GM06990 (cell line): ENCODE results near the gene NEDD4L.

ENCODE experiments used
- DNase-seq: peaks from one replicate; pipeline ENCODE4 v3.0.0-alpha.2; 2011; ENCODE audit not compliant: insufficient read length; ENCODE audit errors: extremely low read depth
- H3K27me3 ChIP-seq: replicated peaks from 2 replicates; pipeline ENCODE4 v1.6.0; 2011; ENCODE audit warnings: low read length; ENCODE audit not compliant: control insufficient read depth, insufficient read depth
- H3K36me3 ChIP-seq: 2 replicates; pipeline ENCODE4 v1.5.1; 2011; ENCODE audit warnings: low read length; ENCODE audit not compliant: control insufficient read depth, insufficient read depth
- H3K4me3 ChIP-seq: replicated peaks from 2 replicates; pipeline ENCODE4 v1.5.1; 2011; ENCODE audit warnings: low read depth, mild to moderate bottlenecking, control low read depth, low read length
- TF ChIP-seq, protein P1 (sequence below): IDR thresholded peaks from 2 replicates; pipeline ENCODE4 v1.5.1; 2011; ENCODE audit warnings: low read length, control low read depth, mild to moderate bottlenecking, inconsistent platforms; ENCODE audit not compliant: insufficient read depth, poor library complexity, severe bottlenecking

Gene NEDD4L

GRCh38 chr18:58181988-58182387, 138.0 kb downstream of the NEDD4L start:
- Histone ChIP-seq H3K36me3 (no peaks in the 10 kb centered on the region), H3K27me3 (no peaks in the 10 kb centered on the region), H3K4me3 (no peak overlapping the region)
- TF ChIP-seq, protein P1, sequence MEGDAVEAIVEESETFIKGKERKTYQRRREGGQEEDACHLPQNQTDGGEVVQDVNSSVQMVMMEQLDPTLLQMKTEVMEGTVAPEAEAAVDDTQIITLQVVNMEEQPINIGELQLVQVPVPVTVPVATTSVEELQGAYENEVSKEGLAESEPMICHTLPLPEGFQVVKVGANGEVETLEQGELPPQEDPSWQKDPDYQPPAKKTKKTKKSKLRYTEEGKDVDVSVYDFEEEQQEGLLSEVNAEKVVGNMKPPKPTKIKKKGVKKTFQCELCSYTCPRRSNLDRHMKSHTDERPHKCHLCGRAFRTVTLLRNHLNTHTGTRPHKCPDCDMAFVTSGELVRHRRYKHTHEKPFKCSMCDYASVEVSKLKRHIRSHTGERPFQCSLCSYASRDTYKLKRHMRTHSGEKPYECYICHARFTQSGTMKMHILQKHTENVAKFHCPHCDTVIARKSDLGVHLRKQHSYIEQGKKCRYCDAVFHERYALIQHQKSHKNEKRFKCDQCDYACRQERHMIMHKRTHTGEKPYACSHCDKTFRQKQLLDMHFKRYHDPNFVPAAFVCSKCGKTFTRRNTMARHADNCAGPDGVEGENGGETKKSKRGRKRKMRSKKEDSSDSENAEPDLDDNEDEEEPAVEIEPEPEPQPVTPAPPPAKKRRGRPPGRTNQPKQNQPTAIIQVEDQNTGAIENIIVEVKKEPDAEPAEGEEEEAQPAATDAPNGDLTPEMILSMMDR = no peak
- no peak for DNase-seq

GRCh38 chr18:58183226-58183625, 139.2 kb downstream of the NEDD4L start:
- no peak for DNase-seq
- TF ChIP-seq, protein P1 = no peak
- H3K27me3 ChIP-seq = no peaks in the 10 kb centered on the region

GRCh38 chr18:58186258-58186948, 142.4 kb downstream of the NEDD4L start:
- DNase-seq = no peak

More at GRCh38 chr18:58183226-58183625, 139.2 kb downstream of the NEDD4L start:
- no peaks in the 10 kb centered on the region for H3K36me3 ChIP-seq
- H3K4me3 ChIP-seq = no peak overlapping the region

DNA sequence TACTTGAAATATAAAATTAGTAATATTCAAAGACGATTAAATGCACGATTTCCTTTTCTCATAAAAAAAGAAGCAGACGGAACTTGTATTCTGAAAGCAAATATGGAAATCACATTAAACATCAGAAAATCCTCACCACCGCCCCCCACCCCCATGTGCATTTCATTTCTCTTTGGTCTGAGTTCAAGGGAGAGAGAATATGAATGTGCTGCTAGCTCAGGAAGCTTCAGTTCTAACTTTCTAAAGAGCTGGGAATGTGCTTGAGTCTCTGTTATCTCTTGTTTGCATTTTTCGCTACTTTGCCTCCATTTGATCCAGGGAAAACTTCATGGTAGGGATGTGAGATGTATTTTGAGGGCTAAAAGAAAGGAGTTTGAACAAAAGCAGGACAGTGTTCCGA, 143.6 kb downstream of the NEDD4L start:
- Histone ChIP-seq H3K27me3 (no peaks in the 10 kb centered on the region), H3K36me3 (no peaks in the 10 kb centered on the region), H3K4me3 (no peak overlapping the region)
- DNase-seq = no peak
- TF ChIP-seq, protein P1 = no peak

More at GRCh38 chr18:58186258-58186948, 142.4 kb downstream of the NEDD4L start:
- Histone ChIP-seq H3K36me3 (no peaks in the 10 kb centered on the region), H3K27me3 (no peaks in the 10 kb centered on the region), H3K4me3 (no peak overlapping the region)
- TF ChIP-seq, protein P1 = no peak

DNA sequence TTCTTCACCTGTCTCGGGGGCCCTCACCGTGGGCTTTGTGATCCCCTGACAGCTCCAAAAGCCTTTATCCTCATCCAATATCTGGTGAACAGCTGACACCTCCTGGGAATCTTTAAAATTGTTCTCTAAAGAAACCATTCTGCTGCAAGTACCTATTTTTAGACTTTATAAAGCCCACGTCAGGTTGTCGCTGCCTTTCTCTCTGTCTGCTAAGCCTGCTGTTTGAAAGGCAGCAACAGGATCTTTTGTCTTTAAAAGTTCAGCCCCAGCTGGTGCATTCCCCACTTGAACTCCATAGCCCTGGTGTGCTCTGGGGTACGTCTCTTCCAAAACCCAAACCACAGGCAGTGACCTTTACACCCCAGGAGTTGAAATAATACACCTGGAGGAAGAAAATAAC, 145.0 kb downstream of the NEDD4L start:
- no peaks in the 10 kb centered on the region for H3K36me3 ChIP-seq
- TF ChIP-seq, protein P1 = no peak
- no peak for DNase-seq
- H3K4me3 ChIP-seq = no peak overlapping the region
- H3K27me3 ChIP-seq = no peaks in the 10 kb centered on the region
